C4-2B (cell line): ENCODE results near the gene ARHGAP5.

Experiments
- CTCF ChIP-seq: fragments of 450-650 bp; conservative IDR thresholded peaks from 2 replicates; pipeline ENCODE4 v1.5.1; 2017; ENCODE audit warnings: mild to moderate bottlenecking
- ZFX ChIP-seq: fragments of 450-650 bp; IDR thresholded peaks from 2 replicates; pipeline ENCODE4 v1.6.1; 2017

DNA sequence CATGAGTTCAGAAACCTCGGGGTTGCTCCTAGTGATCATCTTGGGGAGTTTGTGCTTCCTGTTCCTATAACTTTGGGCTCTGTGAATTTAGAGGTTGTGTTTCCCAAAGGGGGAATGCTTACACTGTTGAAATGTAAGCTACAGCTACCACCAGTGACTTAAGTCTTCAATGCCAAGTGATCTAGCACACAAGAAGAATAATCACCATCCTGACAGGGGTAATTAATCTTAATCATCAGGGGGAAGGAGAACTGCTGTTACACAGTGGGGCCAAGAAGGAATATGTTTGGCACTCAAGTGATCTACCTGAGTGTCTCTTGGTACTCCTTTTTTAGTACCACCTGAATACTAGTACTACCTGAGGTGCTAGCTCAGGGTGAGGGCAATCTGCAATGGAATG, 89.8 kb downstream of the ARHGAP5 start:
- no peak for TF ChIP-seq CTCF
- TF ChIP-seq ZFX, result no peak
